Measurements from ENCODE around the gene CWC27.

Gene CWC27

DNA sequence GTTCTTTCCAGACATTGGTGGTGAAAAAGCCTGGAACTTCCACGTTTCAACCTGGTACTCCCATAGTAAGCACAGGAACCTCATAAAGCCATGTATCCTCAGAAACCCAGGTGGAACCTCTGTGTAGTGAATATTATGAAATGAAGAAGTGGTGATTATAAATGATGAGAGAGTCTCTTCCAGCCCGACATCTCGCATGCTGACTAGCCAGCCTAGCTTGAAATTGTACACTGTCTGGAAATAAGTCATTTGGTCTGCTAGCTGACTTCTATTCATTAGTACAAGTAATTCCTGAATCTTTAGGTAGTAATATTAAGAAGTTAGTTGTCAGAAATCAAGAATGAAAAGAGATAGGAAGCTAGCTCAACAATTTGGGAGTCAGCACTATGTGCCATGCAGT is 203.3 kb downstream of the CWC27 start:
- DNase-seq: no peak
- in situ Hi-C loops (cut with HindIII; ENCODE audit: low pct_ligation_motif_present, low sequenced_read_pairs): no loop called here

GRCh38 chr5:64972591-64972990 is 203.9 kb downstream of the CWC27 start:
- H3K4me3 ChIP-seq (ENCODE audit: low read depth, low read length): no peak overlapping the region
- in situ Hi-C loops (cut with HindIII; ENCODE audit: low pct_ligation_motif_present, low sequenced_read_pairs): no loop called here
- DNase-seq: peak; percentile 6
- TF ChIP-seq, protein P1, sequence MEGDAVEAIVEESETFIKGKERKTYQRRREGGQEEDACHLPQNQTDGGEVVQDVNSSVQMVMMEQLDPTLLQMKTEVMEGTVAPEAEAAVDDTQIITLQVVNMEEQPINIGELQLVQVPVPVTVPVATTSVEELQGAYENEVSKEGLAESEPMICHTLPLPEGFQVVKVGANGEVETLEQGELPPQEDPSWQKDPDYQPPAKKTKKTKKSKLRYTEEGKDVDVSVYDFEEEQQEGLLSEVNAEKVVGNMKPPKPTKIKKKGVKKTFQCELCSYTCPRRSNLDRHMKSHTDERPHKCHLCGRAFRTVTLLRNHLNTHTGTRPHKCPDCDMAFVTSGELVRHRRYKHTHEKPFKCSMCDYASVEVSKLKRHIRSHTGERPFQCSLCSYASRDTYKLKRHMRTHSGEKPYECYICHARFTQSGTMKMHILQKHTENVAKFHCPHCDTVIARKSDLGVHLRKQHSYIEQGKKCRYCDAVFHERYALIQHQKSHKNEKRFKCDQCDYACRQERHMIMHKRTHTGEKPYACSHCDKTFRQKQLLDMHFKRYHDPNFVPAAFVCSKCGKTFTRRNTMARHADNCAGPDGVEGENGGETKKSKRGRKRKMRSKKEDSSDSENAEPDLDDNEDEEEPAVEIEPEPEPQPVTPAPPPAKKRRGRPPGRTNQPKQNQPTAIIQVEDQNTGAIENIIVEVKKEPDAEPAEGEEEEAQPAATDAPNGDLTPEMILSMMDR (IDR thresholded peaks at IDR 0.05; ENCODE audit: low read depth, low read length, missing control alignments): no peak
- no peak overlapping the region for H3K27ac ChIP-seq
- H3K36me3 ChIP-seq (replicated peaks): no peaks in the 10 kb centered on the region
- H3K27me3 ChIP-seq (replicated peaks): no peaks in the 10 kb centered on the region

More for the DNA sequence above, 203.3 kb downstream of the CWC27 start:
- TF ChIP-seq, protein P1 (IDR thresholded peaks at IDR 0.05; ENCODE audit: low read depth, low read length, missing control alignments): no peak
- Histone ChIP-seq H3K27ac (peak overlapping the region; percentile 27), H3K27me3 (replicated peaks) (no peaks in the 10 kb centered on the region), H3K4me3 (ENCODE audit: low read depth, low read length) (no peak overlapping the region), H3K36me3 (replicated peaks) (no peaks in the 10 kb centered on the region)

- TF ChIP-seq, protein P1 (IDR thresholded peaks at IDR 0.05; ENCODE audit: low read depth, low read length, missing control alignments): no peak
- DNase-seq: no peak
- in situ Hi-C loops (cut with HindIII; ENCODE audit: low pct_ligation_motif_present, low sequenced_read_pairs): no loop called here
- Histone ChIP-seq H3K27ac (no peak overlapping the region), H3K27me3 (replicated peaks) (no peaks in the 10 kb centered on the region), H3K36me3 (replicated peaks) (no peaks in the 10 kb centered on the region), H3K4me3 (ENCODE audit: low read depth, low read length) (no peak overlapping the region)
Observed at GRCh38 chr5:64973215-64973614, 204.5 kb downstream of the CWC27 start.

GRCh38 chr5:64977779-64978178 is 209.0 kb downstream of the CWC27 start:
- no peak for DNase-seq
- in situ Hi-C loops (cut with HindIII; ENCODE audit: low pct_ligation_motif_present, low sequenced_read_pairs): no loop called here
- TF ChIP-seq, protein P1 (IDR thresholded peaks at IDR 0.05; ENCODE audit: low read depth, low read length, missing control alignments): no peak
- Histone ChIP-seq H3K36me3 (replicated peaks) (no peaks in the 10 kb centered on the region), H3K27me3 (replicated peaks) (no peaks in the 10 kb centered on the region), H3K4me3 (ENCODE audit: low read depth, low read length) (no peak overlapping the region), H3K27ac (no peak overlapping the region)

DNA sequence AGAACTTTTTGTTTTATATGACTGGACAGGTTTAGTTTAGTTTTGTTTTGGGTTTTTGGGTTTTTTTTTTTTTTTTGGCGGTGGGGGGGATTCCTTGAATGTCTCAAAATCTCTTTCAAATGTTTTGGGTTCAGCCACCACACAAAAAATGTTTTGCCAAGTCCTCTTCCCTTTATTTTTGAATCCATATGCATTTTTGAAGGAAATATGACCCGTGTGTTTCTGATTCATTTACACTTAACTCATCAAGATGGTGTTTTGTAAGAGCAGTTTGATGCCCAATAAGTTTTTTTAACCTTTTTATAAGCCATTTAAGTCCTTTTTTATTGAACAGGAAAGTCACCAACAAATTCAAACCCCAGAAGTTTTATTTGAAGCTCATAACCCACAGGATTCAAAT is 209.8 kb downstream of the CWC27 start:
- H3K36me3 ChIP-seq (replicated peaks): no peaks in the 10 kb centered on the region
- no peaks in the 10 kb centered on the region for H3K27me3 ChIP-seq (replicated peaks)
- H3K27ac ChIP-seq: no peak overlapping the region
- TF ChIP-seq, protein P1 (IDR thresholded peaks at IDR 0.05; ENCODE audit: low read depth, low read length, missing control alignments): no peak
- no peak overlapping the region for H3K4me3 ChIP-seq (ENCODE audit: low read depth, low read length)
- in situ Hi-C loops (cut with HindIII; ENCODE audit: low pct_ligation_motif_present, low sequenced_read_pairs): no loop called here
- no peak for DNase-seq

GRCh38 chr5:64979531-64979930 is 210.8 kb downstream of the CWC27 start:
- in situ Hi-C loops (cut with HindIII; ENCODE audit: low pct_ligation_motif_present, low sequenced_read_pairs): no loop called here
- Histone ChIP-seq H3K27me3 (replicated peaks) (no peaks in the 10 kb centered on the region), H3K4me3 (ENCODE audit: low read depth, low read length) (no peak overlapping the region), H3K27ac (no peak overlapping the region), H3K36me3 (replicated peaks) (no peaks in the 10 kb centered on the region)
- TF ChIP-seq, protein P1 (IDR thresholded peaks at IDR 0.05; ENCODE audit: low read depth, low read length, missing control alignments): no peak
- no peak for DNase-seq

All from brain microvascular endothelial cell (primary cell).